Memory B cell (primary cell): ENCODE measurements around the gene EMC10.

Experiments
- ATAC-seq: fragments of 150-1000 bp; cut with Tn5 transposase; 2 replicates; pipeline ENCODE4 v1.10.0; 2021; ENCODE audit warnings: low read depth, mild to moderate bottlenecking, moderate library complexity
- DNase-seq, 2 donors: peaks; one replicate each; pipeline ENCODE4 v3.0.0; 2022; ENCODE audit warnings: low spot score in 2 of 2
- H3K27ac Mint-ChIP-seq: one replicate; pipeline ENCODE4 v1.8.0; 2022; ENCODE audit warnings: mild to moderate bottlenecking, moderate library complexity, mixed read lengths
- H3K27me3 Mint-ChIP-seq: one replicate; pipeline ENCODE4 v1.8.0; 2022; ENCODE audit warnings: mixed read lengths
- H3K36me3 Mint-ChIP-seq: one replicate; pipeline ENCODE4 v1.8.0; 2022; ENCODE audit warnings: mild to moderate bottlenecking, mixed read lengths
- H3K4me1 Mint-ChIP-seq: one replicate; pipeline ENCODE4 v1.8.0; 2022; ENCODE audit warnings: mixed read lengths
- H3K4me3 Mint-ChIP-seq: one replicate; pipeline ENCODE4 v1.8.0; 2022; ENCODE audit warnings: mild to moderate bottlenecking, moderate library complexity, mixed read lengths
- H3K9me3 Mint-ChIP-seq: one replicate; pipeline ENCODE4 v1.8.0; 2022; ENCODE audit warnings: mixed read lengths

EMC10 gene

GRCh38 chr19:50490411-50490811, 14.1 kb downstream of the EMC10 start:
- peaks cover 33% of the 10 kb centered on the region for H3K36me3 Mint-ChIP-seq
- H3K27me3 Mint-ChIP-seq = no peaks in the 10 kb centered on the region
- no peaks in the 10 kb centered on the region for H3K9me3 Mint-ChIP-seq
- H3K4me3 Mint-ChIP-seq = no peak overlapping the region
- ATAC-seq = no peak
- H3K4me1 Mint-ChIP-seq = peaks cover 34% of the 10 kb centered on the region
- H3K27ac Mint-ChIP-seq = no peak overlapping the region
- no peak for DNase-seq

- no peak overlapping the region for H3K27ac Mint-ChIP-seq
Observed at GRCh38 chr19:50490991-50491472, 14.7 kb downstream of the EMC10 start.

GRCh38 chr19:50492303-50493052, 16.2 kb downstream of the EMC10 start:
- Mint-ChIP-seq H3K36me3 (peaks cover 31% of the 10 kb centered on the region), H3K4me3 (peak overlapping the region; percentile 22), H3K27me3 (no peaks in the 10 kb centered on the region), H3K4me1 (peaks cover 33% of the 10 kb centered on the region), H3K9me3 (no peaks in the 10 kb centered on the region), H3K27ac (peak overlapping the region; percentile 75)
- peak; percentile 76 for ATAC-seq
- no peak for DNase-seq

More at GRCh38 chr19:50490991-50491472, 14.7 kb downstream of the EMC10 start:
- H3K27me3 Mint-ChIP-seq = no peaks in the 10 kb centered on the region
- H3K36me3 Mint-ChIP-seq = peaks cover 29% of the 10 kb centered on the region
- DNase-seq (no peak), ATAC-seq (no peak)
- peaks cover 33% of the 10 kb centered on the region for H3K4me1 Mint-ChIP-seq
- no peak overlapping the region for H3K4me3 Mint-ChIP-seq
- no peaks in the 10 kb centered on the region for H3K9me3 Mint-ChIP-seq

GRCh38 chr19:50493171-50493570, 16.9 kb downstream of the EMC10 start:
- peaks cover 29% of the 10 kb centered on the region for H3K4me1 Mint-ChIP-seq

GRCh38 chr19:50494186-50495019, 18.1 kb downstream of the EMC10 start:
- ATAC-seq (no peak), DNase-seq (no peak)
- Mint-ChIP-seq H3K36me3 (peaks cover 19% of the 10 kb centered on the region), H3K27ac (no peak overlapping the region), H3K4me3 (no peak overlapping the region), H3K9me3 (no peaks in the 10 kb centered on the region), H3K4me1 (peaks cover 17% of the 10 kb centered on the region), H3K27me3 (no peaks in the 10 kb centered on the region)

More at GRCh38 chr19:50493171-50493570, 16.9 kb downstream of the EMC10 start:
- Mint-ChIP-seq H3K36me3 (peaks cover 29% of the 10 kb centered on the region), H3K9me3 (no peaks in the 10 kb centered on the region), H3K27me3 (no peaks in the 10 kb centered on the region), H3K27ac (no peak overlapping the region), H3K4me3 (no peak overlapping the region)
- DNase-seq = no peak
- no peak for ATAC-seq

- no peak overlapping the region for H3K27ac Mint-ChIP-seq
- H3K4me3 Mint-ChIP-seq = no peak overlapping the region
- no peaks in the 10 kb centered on the region for H3K27me3 Mint-ChIP-seq
- H3K36me3 Mint-ChIP-seq = peaks cover 15% of the 10 kb centered on the region
- ATAC-seq (no peak), DNase-seq (no peak)
- H3K9me3 Mint-ChIP-seq = no peaks in the 10 kb centered on the region
- H3K4me1 Mint-ChIP-seq = peaks cover 14% of the 10 kb centered on the region
Observed at GRCh38 chr19:50495020-50495531, 18.8 kb downstream of the EMC10 start.

- no peak overlapping the region for H3K4me3 Mint-ChIP-seq
- no peak for DNase-seq
- no peak for ATAC-seq
- H3K36me3 Mint-ChIP-seq = peaks cover 15% of the 10 kb centered on the region
- H3K4me1 Mint-ChIP-seq = peaks cover 14% of the 10 kb centered on the region
- H3K27ac Mint-ChIP-seq = no peak overlapping the region
- H3K27me3 Mint-ChIP-seq = no peaks in the 10 kb centered on the region
- no peaks in the 10 kb centered on the region for H3K9me3 Mint-ChIP-seq
Observed at GRCh38 chr19:50496189-50497021, 20.1 kb downstream of the EMC10 start.

- peaks cover 8% of the 10 kb centered on the region for H3K4me1 Mint-ChIP-seq
- DNase-seq (no peak), ATAC-seq (no peak)
- H3K9me3 Mint-ChIP-seq = no peaks in the 10 kb centered on the region
- H3K36me3 Mint-ChIP-seq = peaks cover 18% of the 10 kb centered on the region
- H3K4me3 Mint-ChIP-seq = no peak overlapping the region
- no peaks in the 10 kb centered on the region for H3K27me3 Mint-ChIP-seq
- H3K27ac Mint-ChIP-seq = no peak overlapping the region
Observed at GRCh38 chr19:50497022-50497405, 20.7 kb downstream of the EMC10 start.

GRCh38 chr19:50498219-50499056, 22.1 kb downstream of the EMC10 start:
- no peak overlapping the region for H3K27ac Mint-ChIP-seq
- H3K4me1 Mint-ChIP-seq = peaks cover 3% of the 10 kb centered on the region
- ATAC-seq (no peak), DNase-seq (no peak)
- no peaks in the 10 kb centered on the region for H3K9me3 Mint-ChIP-seq
- no peak overlapping the region for H3K4me3 Mint-ChIP-seq
- H3K27me3 Mint-ChIP-seq = no peaks in the 10 kb centered on the region
- peaks cover 16% of the 10 kb centered on the region for H3K36me3 Mint-ChIP-seq

GRCh38 chr19:50500060-50500752, 23.9 kb downstream of the EMC10 start:
- Mint-ChIP-seq H3K27me3 (no peaks in the 10 kb centered on the region), H3K9me3 (no peaks in the 10 kb centered on the region), H3K4me1 (peaks cover 3% of the 10 kb centered on the region), H3K27ac (no peak overlapping the region), H3K4me3 (no peak overlapping the region), H3K36me3 (peaks cover 10% of the 10 kb centered on the region)
- no peak for DNase-seq
- ATAC-seq = peak; percentile 60

GRCh38 chr19:50500753-50501151, 24.4 kb downstream of the EMC10 start:
- DNase-seq (no peak), ATAC-seq (peak; percentile 43)
- H3K36me3 Mint-ChIP-seq = peaks cover 9% of the 10 kb centered on the region
- H3K27ac Mint-ChIP-seq = no peak overlapping the region
- no peaks in the 10 kb centered on the region for H3K9me3 Mint-ChIP-seq
- peaks cover 3% of the 10 kb centered on the region for H3K4me1 Mint-ChIP-seq
- no peaks in the 10 kb centered on the region for H3K27me3 Mint-ChIP-seq
- H3K4me3 Mint-ChIP-seq = no peak overlapping the region

GRCh38 chr19:50501186-50501567, 24.9 kb downstream of the EMC10 start:
- no peak for ATAC-seq
- Mint-ChIP-seq H3K9me3 (no peaks in the 10 kb centered on the region), H3K4me3 (no peak overlapping the region), H3K36me3 (peaks cover 7% of the 10 kb centered on the region), H3K27ac (no peak overlapping the region), H3K4me1 (peaks cover 3% of the 10 kb centered on the region), H3K27me3 (no peaks in the 10 kb centered on the region)
- no peak for DNase-seq
